Gastrocnemius medialis (tissue), 4 donors: ENCODE data around the gene CCL17. TPM values are rescaled to one million over a fixed set of nuclear protein-coding genes. Genes with fewer than 3 reads are reported as not detected.
"Not testable (repeated sequence)": the region's sequence is repeated elsewhere in the genome, so short reads cannot be mapped to it uniquely, and the experiment has no call there.

Experiments
- ATAC-seq, 2 donors: fragments of 150-250 bp; one replicate each; pipeline ENCODE4 v1.9.1; 2016
- DNase-seq, 2 donors: peaks; one replicate each; pipeline ENCODE4 v3.0.0-alpha.2; 2019
- H3K27ac ChIP-seq, 4 donors: fragments of 200-600 bp; sonication (generic); 1 replicate in 1 of 4; 2 replicates in 3 of 4; pipeline ENCODE4 v1.5.1; 2016 to 2018; ENCODE audit warnings: mild to moderate bottlenecking in 2 of 4, moderate library complexity in 1 of 4
- H3K27me3 ChIP-seq, 3 donors: fragments of 200-600 bp; sonication (generic) in 2 of 3; 1 replicate in 1 of 3; 2 replicates in 2 of 3; pipeline versions ENCODE4 v1.5.1 to v1.6.0; 2016 to 2019; ENCODE audit warnings: mild to moderate bottlenecking in 1 of 3, moderate library complexity in 1 of 3
- H3K36me3 ChIP-seq, 2 donors: fragments of 200-600 bp; sonication (generic) in 1 of 2; one replicate each; pipeline ENCODE4 v1.5.1; 2017 to 2018
- H3K4me1 ChIP-seq, 2 donors: fragments of 200-600 bp; sonication (generic) in 1 of 2; one replicate each; pipeline ENCODE4 v1.5.1; 2016 to 2017; ENCODE audit warnings: mild to moderate bottlenecking in 2 of 2
- H3K4me3 ChIP-seq, 4 donors: fragments of 200-600 bp; sonication (generic) in 3 of 4; 1 replicate in 1 of 4; 2 replicates in 3 of 4; pipeline ENCODE4 v1.5.1; 2016 to 2019; ENCODE audit warnings: mild to moderate bottlenecking in 2 of 4
- H3K9me3 ChIP-seq, 3 donors: fragments of 200-600 bp; sonication (generic) in 2 of 3; 1 replicate in 1 of 3; 2 replicates in 2 of 3; pipeline ENCODE4 v1.5.1; 2016 to 2019
- POLR2A ChIP-seq, 2 donors: fragments of 450-650 bp; IDR thresholded peaks; one replicate each; pipeline ENCODE4 v1.6.1; 2017; ENCODE audit warnings: antibody characterized with exemption in 2 of 2, mild to moderate bottlenecking in 2 of 2, moderate library complexity in 2 of 2
- in situ Hi-C, 4 donors: fragments of 200-750 bp; cut with MboI; loops; one replicate each; pipeline versions ENCODE4 v1.15.0 to v1.8.0; 2017; ENCODE audit warnings: low sequenced_read_pairs in 4 of 4
- intact Hi-C: fragments of 100-400 bp; cut with DNase I; formaldehyde crosslinking; loops from one replicate; pipeline ENCODE4 v1.15.1; 2023; ENCODE audit warnings: low total_unique reads
- total RNA-seq, 4 donors: library from RNA; depleted of rRNA; stranded (reverse); fragments of >200 nt; gene quantifications; one replicate each; pipeline versions ENCODE4 v1.1.0 to v1.2.3, GENCODE V29; 2016
- TF ChIP-seq, protein P1 (sequence below), 5 experiments: fragments of 450-650 bp in 3 of 5; fragments of 200-600 bp in 2 of 5; sonication (generic) in 2 of 5; IDR thresholded peaks in 4 of 5; conservative IDR thresholded peaks in 1 of 5; 1 replicate in 4 of 5; 2 replicates in 1 of 5; pipeline ENCODE4 v1.5.1; 2016 to 2019; ENCODE audit warnings: antibody characterized with exemption in 5 of 5, mild to moderate bottlenecking in 3 of 5, moderate library complexity in 3 of 5

Gene CCL17
- total RNA-seq, 4 donors from 2014 or later = not detected

DNA sequence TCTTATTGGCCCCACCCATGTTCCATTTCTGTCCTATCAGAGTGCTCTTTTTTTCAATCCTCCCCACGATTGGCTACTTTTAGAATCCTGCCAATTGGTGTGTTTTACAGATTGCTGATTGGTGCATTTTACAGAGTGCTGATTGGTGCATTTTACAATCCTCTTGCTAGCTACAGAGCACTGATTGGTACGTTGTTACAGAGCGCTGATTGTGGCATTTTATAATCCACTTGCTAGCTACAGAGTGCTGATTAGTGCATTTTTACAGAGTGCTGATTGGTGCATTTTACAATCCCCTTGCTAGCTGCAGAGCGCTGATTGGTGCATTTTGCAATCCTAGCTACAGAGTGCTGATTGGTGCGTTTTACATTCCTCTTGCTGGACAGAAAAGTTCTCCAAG, 9.5 kb upstream of the CCL17 start:
- Histone ChIP-seq H3K27ac (no peak overlapping the region), H3K27me3 (no peaks in the 10 kb centered on the region), H3K9me3 (no peaks in the 10 kb centered on the region), H3K36me3 (no peaks in the 10 kb centered on the region), H3K4me1 (no peaks in the 10 kb centered on the region), H3K4me3 (no peak overlapping the region)
- ATAC-seq (no peak), DNase-seq (no peak)
- intact Hi-C loops (no loop called here), in situ Hi-C loops (no loop called here)
- TF ChIP-seq POLR2A (IDR thresholded peaks at IDR 0.05) = no peak
- TF ChIP-seq, protein P1, sequence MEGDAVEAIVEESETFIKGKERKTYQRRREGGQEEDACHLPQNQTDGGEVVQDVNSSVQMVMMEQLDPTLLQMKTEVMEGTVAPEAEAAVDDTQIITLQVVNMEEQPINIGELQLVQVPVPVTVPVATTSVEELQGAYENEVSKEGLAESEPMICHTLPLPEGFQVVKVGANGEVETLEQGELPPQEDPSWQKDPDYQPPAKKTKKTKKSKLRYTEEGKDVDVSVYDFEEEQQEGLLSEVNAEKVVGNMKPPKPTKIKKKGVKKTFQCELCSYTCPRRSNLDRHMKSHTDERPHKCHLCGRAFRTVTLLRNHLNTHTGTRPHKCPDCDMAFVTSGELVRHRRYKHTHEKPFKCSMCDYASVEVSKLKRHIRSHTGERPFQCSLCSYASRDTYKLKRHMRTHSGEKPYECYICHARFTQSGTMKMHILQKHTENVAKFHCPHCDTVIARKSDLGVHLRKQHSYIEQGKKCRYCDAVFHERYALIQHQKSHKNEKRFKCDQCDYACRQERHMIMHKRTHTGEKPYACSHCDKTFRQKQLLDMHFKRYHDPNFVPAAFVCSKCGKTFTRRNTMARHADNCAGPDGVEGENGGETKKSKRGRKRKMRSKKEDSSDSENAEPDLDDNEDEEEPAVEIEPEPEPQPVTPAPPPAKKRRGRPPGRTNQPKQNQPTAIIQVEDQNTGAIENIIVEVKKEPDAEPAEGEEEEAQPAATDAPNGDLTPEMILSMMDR (IDR thresholded peaks at IDR 0.05 in 4 of 5, conservative IDR thresholded peaks at IDR 0.05 in 1 of 5) = no peak

DNA sequence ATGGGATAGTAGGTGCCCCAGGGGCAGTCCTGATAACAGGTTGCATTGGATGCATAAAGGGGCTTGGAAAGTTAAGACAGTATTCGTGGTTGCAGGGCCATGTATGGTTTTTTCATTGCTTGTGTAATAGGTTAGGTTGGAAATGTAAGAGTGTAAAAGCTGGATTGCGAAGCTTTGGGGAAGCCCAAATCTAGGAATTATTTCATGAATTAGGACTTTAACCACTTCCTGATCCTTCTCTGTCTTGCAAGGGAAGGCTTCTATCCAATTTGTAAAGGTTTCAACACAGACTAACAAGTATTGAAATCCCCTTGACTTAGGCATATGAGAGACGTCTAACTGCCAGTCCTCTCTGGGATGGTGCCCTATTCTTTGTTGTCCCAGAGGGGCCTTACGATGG, 7.8 kb upstream of the CCL17 start:
- intact Hi-C loops = no loop called here
- no peak overlapping the region for H3K27ac ChIP-seq
- H3K27me3 ChIP-seq = no peaks in the 10 kb centered on the region
- in situ Hi-C loops = no loop called here
- no peak overlapping the region for H3K4me3 ChIP-seq
- no peaks in the 10 kb centered on the region for H3K4me1 ChIP-seq
- H3K9me3 ChIP-seq = no peaks in the 10 kb centered on the region
- TF ChIP-seq, protein P1 (IDR thresholded peaks at IDR 0.05 in 4 of 5, conservative IDR thresholded peaks at IDR 0.05 in 1 of 5) = no peak
- TF ChIP-seq POLR2A (IDR thresholded peaks at IDR 0.05) = no peak
- no peak for DNase-seq
- ATAC-seq = no peak
- no peaks in the 10 kb centered on the region for H3K36me3 ChIP-seq

DNA sequence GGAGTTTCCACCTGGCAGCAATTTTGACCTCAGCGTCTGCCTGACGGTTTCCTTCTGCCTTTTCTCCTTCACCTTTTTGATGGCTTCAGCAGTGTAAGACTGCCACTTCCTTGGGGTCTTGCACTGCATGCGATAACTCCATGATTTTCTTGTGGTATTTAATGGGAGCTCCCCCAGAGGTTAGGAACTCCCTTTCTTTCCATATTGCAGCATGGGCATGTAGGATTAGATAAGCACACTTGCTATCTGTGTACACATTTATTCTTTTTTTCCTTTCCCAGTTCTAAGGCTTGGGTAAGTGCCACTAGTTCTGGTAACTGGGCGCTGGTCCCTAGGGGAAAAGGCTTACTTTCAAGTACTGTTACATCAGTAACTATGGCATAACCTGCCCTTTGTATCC, 7.1 kb upstream of the CCL17 start:
- DNase-seq, H3K27ac ChIP-seq, H3K4me1 ChIP-seq, H3K27me3 ChIP-seq, in situ Hi-C loops, ATAC-seq, H3K4me3 ChIP-seq, H3K36me3 ChIP-seq, H3K9me3 ChIP-seq, intact Hi-C loops: not testable (repeated sequence)

DNA sequence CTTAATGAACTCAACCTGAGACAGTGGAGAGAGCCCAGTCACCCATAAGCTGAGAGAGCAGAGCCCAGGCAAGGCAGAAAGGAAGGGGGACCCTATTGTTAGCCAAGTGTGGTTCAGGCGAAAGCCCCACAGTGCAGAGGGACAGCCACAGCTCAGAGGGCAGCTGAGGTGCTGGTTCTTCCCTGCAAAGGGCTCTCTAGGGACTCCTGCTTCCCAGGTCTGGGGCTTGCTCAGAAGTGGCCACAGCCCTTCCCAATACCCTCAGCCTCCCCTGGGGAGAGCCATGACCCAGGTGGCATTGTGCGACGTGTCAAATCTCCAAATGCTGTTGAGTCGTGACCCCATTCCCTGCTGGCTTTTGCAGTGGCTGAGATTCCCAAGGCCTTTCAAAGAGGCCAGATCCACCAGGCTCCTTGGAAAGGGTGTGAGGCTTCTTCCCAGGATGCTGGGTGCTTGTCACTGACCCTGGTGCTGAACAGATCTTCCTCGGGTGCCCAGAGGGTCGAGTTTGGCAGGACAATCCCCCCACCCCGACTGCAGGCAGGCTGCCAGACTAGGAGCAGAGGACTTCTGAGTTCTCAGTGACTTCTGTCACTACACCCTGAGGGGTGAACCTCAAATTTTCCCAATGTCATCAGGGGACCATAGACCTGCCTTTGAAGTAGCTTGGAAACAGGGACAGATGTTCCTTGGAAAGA, 2.5 kb upstream of the CCL17 start:
- no peaks in the 10 kb centered on the region for H3K4me1 ChIP-seq
- TF ChIP-seq, protein P1 (IDR thresholded peaks at IDR 0.05 in 4 of 5, conservative IDR thresholded peaks at IDR 0.05 in 1 of 5) = no peak
- TF ChIP-seq POLR2A (IDR thresholded peaks at IDR 0.05) = no peak
- no peak overlapping the region for H3K27ac ChIP-seq
- H3K4me3 ChIP-seq = no peak overlapping the region
- no peaks in the 10 kb centered on the region for H3K9me3 ChIP-seq
- DNase-seq (no peak), ATAC-seq (no peak)
- intact Hi-C loops = no loop called here
- H3K27me3 ChIP-seq = no peaks in the 10 kb centered on the region
- H3K36me3 ChIP-seq = no peaks in the 10 kb centered on the region
- in situ Hi-C loops = loop anchor here in 1 of 4 donors (25.0 kb wide), 1 partner anchor 315 kb away; the partner anchor contains the start of gene CPNE2

DNA sequence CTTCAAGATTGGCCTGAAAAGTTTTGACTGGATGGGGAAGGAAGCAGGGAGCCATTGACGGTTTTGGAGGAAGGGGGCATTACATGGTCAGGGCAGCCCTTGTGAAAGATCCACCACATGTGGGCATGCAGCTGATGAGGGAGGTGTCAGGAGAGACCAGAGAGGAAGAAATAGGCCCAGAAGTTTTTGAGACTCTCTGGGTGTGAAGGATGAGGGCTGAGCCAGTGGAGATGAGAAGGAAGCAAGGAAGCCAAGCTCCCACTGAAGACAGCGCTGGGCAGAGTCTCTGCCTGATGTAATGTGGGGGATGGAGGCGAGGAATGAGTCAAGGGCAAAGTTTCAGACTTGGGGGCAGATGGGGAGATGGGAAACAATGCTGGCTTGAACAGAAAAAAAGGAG, 530 bp downstream of the CCL17 start:
- in situ Hi-C loops (loop anchor here in 1 of 4 donors (25.0 kb wide), 1 partner anchor 318 kb away; the partner anchor contains the start of gene CPNE2), intact Hi-C loops (no loop called here)
- no peak for ATAC-seq
- no peak overlapping the region for H3K4me3 ChIP-seq
- H3K27ac ChIP-seq = no peak overlapping the region
- TF ChIP-seq POLR2A (IDR thresholded peaks at IDR 0.05) = no peak
- TF ChIP-seq, protein P1 (IDR thresholded peaks at IDR 0.05 in 4 of 5, conservative IDR thresholded peaks at IDR 0.05 in 1 of 5) = no peak
- no peaks in the 10 kb centered on the region for H3K36me3 ChIP-seq
- H3K9me3 ChIP-seq = no peaks in the 10 kb centered on the region
- no peaks in the 10 kb centered on the region for H3K4me1 ChIP-seq
- no peak for DNase-seq
- H3K27me3 ChIP-seq = no peaks in the 10 kb centered on the region
